ENCODE results near the gene GPR3. TPM values are rescaled to one million over a fixed set of nuclear protein-coding genes. Genes with fewer than 3 reads are reported as not detected.

GPR3 gene
- total and polyA plus RNA-seq, 2 of the 13 experiments (the other 11 are each of a cell fraction or from before 2014, with no cell fraction given): 1.00 to 2.6 TPM

DNA sequence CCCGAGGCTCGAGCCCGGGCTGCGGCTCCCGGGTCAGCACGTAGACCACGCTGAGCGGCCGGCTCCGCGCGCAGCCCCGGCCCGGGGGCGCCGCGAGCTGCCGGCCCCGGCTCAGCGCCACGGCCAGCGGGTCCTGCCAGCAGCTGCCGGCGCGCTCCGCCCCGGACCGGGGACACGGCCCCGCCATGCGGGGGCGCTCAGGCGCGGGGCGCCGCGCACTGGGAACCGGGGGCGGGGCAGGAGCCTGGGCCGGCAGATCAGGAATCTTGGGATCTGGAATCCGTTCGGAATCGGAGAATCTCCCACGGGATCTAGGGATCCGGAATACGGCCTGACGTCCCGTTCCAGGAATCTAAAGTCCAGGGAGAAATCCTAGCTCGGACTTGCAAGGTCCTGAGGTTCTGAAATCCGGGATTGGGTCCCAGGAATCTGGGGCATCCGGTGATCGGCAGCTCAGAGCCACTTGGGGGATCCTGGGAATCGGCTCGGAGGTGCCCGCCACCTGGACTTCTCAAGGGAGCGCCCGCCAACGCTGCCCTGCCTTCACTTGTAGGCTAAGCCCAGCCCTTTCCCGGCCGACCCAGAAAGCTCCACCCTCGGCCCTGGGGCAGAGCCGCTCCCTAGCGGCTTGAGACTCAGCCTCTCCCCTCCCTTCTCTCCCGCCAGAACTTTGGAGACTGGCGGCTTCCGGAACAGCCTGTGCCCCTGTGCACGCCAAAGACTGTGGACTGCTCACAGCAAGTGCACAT is 25.8 kb upstream of the GPR3 start, which contains the start of gene MAP3K6 (continued):
- TF ChIP-seq, protein P1, sequence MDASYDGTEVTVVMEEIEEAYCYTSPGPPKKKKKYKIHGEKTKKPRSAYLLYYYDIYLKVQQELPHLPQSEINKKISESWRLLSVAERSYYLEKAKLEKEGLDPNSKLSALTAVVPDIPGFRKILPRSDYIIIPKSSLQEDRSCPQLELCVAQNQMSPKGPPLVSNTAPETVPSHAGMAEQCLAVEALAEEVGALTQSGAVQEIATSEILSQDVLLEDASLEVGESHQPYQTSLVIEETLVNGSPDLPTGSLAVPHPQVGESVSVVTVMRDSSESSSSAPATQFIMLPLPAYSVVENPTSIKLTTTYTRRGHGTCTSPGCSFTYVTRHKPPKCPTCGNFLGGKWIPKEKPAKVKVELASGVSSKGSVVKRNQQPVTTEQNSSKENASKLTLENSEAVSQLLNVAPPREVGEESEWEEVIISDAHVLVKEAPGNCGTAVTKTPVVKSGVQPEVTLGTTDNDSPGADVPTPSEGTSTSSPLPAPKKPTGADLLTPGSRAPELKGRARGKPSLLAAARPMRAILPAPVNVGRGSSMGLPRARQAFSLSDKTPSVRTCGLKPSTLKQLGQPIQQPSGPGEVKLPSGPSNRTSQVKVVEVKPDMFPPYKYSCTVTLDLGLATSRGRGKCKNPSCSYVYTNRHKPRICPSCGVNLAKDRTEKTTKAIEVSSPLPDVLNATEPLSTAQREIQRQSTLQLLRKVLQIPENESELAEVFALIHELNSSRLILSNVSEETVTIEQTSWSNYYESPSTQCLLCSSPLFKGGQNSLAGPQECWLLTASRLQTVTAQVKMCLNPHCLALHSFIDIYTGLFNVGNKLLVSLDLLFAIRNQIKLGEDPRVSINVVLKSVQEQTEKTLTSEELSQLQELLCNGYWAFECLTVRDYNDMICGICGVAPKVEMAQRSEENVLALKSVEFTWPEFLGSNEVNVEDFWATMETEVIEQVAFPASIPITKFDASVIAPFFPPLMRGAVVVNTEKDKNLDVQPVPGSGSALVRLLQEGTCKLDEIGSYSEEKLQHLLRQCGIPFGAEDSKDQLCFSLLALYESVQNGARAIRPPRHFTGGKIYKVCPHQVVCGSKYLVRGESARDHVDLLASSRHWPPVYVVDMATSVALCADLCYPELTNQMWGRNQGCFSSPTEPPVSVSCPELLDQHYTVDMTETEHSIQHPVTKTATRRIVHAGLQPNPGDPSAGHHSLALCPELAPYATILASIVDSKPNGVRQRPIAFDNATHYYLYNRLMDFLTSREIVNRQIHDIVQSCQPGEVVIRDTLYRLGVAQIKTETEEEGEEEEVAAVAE (CRISPR knock-in tag; IDR thresholded peaks at IDR 0.05; ENCODE audit: borderline replicate concordance): no peak
- TF ChIP-seq, protein P2, sequence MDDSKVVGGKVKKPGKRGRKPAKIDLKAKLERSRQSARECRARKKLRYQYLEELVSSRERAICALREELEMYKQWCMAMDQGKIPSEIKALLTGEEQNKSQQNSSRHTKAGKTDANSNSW (CRISPR knock-in tag; IDR thresholded peaks at IDR 0.05; ENCODE audit: borderline replicate concordance): no peak
- TF ChIP-seq MYC (CRISPR knock-in tag; IDR thresholded peaks at IDR 0.05; ENCODE audit: borderline replicate concordance) (0 out of 2 replicates have a peak, but pooled peaks have one; percentile 31), PHB2 (IDR thresholded peaks at IDR 0.05; ENCODE audit: partially characterized antibody) (no peak), FOXM1 (CRISPR knock-in tag; IDR thresholded peaks at IDR 0.05) (no peak), ZBTB38 (CRISPR knock-in tag; IDR thresholded peaks at IDR 0.05) (0 out of 2 replicates have a peak, but pooled peaks have one; percentile 14), MAZ (IDR thresholded peaks at IDR 0.05; ENCODE audit: borderline replicate concordance, low read depth, low read length) (peak; percentile 28; the same call in 1 of the 2 replicates), MAZ (CRISPR knock-in tag; IDR thresholded peaks at IDR 0.05; ENCODE audit: low read depth) (no peak), ZFP90 (CRISPR knock-in tag; IDR thresholded peaks at IDR 0.05; ENCODE audit: borderline replicate concordance) (no peak), SMARCE1 (IDR thresholded peaks at IDR 0.05; ENCODE audit: borderline replicate concordance) (no peak), HMG20A (CRISPR knock-in tag; IDR thresholded peaks at IDR 0.05; ENCODE audit: borderline replicate concordance) (no peak), ZNF256 (CRISPR knock-in tag; conservative IDR thresholded peaks at IDR 0.05) (no peak), KDM2A (CRISPR knock-in tag; IDR thresholded peaks at IDR 0.05; ENCODE audit: borderline replicate concordance, low read depth) (no peak; the same call in 1 of the 2 replicates), MXD4 (CRISPR knock-in tag; IDR thresholded peaks at IDR 0.05) (no peak), KDM3A (CRISPR knock-in tag; IDR thresholded peaks at IDR 0.05; ENCODE audit: low read depth) (0 out of 2 replicates have a peak, but pooled peaks have one; percentile 20), ZNF20 (CRISPR knock-in tag; IDR thresholded peaks at IDR 0.05) (no peak), ETV5 (CRISPR knock-in tag; IDR thresholded peaks at IDR 0.05; ENCODE audit: borderline replicate concordance) (peak; percentile 51; the same call in 1 of the 2 replicates), MAFF (IDR thresholded peaks at IDR 0.05; ENCODE audit: low read depth, low read length) (no peak), ATRX (CRISPR knock-in tag; IDR thresholded peaks at IDR 0.05; ENCODE audit: borderline replicate concordance) (no peak), SMYD3 (CRISPR knock-in tag; IDR thresholded peaks at IDR 0.05) (no peak), ASH2L (IDR thresholded peaks at IDR 0.05; ENCODE audit: insufficient read length, low read depth, low read length) (no peak), JUNB (CRISPR knock-in tag; IDR thresholded peaks at IDR 0.05; ENCODE audit: borderline replicate concordance) (no peak)
- TF ChIP-seq, protein P3, sequence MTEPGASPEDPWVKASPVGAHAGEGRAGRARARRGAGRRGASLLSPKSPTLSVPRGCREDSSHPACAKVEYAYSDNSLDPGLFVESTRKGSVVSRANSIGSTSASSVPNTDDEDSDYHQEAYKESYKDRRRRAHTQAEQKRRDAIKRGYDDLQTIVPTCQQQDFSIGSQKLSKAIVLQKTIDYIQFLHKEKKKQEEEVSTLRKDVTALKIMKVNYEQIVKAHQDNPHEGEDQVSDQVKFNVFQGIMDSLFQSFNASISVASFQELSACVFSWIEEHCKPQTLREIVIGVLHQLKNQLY (CRISPR knock-in tag; IDR thresholded peaks at IDR 0.05): no peak
- TF ChIP-seq, protein P4, sequence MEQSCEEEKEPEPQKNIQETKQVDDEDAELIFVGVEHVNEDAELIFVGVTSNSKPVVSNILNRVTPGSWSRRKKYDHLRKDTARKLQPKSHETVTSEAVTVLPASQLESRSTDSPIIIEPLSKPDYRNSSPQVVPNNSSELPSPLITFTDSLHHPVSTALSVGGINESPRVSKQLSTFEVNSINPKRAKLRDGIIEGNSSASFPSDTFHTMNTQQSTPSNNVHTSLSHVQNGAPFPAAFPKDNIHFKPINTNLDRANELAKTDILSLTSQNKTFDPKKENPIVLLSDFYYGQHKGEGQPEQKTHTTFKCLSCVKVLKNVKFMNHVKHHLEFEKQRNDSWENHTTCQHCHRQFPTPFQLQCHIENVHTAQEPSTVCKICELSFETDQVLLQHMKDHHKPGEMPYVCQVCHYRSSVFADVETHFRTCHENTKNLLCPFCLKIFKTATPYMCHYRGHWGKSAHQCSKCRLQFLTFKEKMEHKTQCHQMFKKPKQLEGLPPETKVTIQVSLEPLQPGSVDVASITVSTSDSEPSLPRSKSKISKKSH (CRISPR knock-in tag; IDR thresholded peaks at IDR 0.05; ENCODE audit: borderline replicate concordance): no peak
